Gastrocnemius medialis (tissue), 4 donors: ENCODE data around the gene DEFB108B.
"Not testable (repeated sequence)": the region's sequence is repeated elsewhere in the genome, so short reads cannot be mapped to it uniquely, and the experiment has no call there.

Experiments
- POLR2A ChIP-seq, 2 donors: fragments of 450-650 bp; IDR thresholded peaks; one replicate each; pipeline ENCODE4 v1.6.1; 2017; ENCODE audit warnings: antibody characterized with exemption in 2 of 2, mild to moderate bottlenecking in 2 of 2, moderate library complexity in 2 of 2
- TF ChIP-seq, protein P1 (sequence below), 5 experiments: fragments of 450-650 bp in 3 of 5; fragments of 200-600 bp in 2 of 5; sonication (generic) in 2 of 5; IDR thresholded peaks in 4 of 5; conservative IDR thresholded peaks in 1 of 5; 1 replicate in 4 of 5; 2 replicates in 1 of 5; pipeline ENCODE4 v1.5.1; 2016 to 2019; ENCODE audit warnings: antibody characterized with exemption in 5 of 5, mild to moderate bottlenecking in 3 of 5, moderate library complexity in 3 of 5

DNA sequence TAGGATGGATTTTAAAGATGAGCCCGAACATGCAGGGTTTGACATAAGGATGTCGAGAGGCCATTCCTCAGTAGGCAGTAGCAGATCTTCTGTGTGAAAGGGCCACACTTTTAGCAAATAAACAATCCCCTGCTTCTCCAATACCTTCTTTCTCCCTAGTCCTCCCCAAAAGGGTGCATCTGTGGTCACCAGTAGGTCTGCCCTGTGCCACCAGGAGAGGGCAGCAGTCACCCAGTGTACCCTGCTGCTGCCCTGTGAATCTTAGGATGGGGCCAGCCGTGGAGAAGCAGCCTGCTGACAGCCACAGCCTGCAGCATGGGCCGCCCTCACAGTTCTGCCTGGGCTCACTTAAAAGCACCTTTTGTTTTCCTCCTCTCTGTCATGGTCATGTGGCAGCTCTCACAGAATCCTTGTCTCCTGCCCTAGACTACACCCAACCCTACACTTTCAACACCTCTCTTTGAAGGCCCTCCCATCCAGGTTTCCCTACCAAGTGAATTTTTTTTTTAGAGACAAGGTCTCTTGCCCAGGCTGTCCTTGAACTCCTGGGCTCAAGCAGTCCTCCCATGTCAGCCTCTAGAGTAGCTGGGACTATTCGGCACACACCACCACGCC is 40.3 kb upstream of the DEFB108B start:
- TF ChIP-seq, protein P1, sequence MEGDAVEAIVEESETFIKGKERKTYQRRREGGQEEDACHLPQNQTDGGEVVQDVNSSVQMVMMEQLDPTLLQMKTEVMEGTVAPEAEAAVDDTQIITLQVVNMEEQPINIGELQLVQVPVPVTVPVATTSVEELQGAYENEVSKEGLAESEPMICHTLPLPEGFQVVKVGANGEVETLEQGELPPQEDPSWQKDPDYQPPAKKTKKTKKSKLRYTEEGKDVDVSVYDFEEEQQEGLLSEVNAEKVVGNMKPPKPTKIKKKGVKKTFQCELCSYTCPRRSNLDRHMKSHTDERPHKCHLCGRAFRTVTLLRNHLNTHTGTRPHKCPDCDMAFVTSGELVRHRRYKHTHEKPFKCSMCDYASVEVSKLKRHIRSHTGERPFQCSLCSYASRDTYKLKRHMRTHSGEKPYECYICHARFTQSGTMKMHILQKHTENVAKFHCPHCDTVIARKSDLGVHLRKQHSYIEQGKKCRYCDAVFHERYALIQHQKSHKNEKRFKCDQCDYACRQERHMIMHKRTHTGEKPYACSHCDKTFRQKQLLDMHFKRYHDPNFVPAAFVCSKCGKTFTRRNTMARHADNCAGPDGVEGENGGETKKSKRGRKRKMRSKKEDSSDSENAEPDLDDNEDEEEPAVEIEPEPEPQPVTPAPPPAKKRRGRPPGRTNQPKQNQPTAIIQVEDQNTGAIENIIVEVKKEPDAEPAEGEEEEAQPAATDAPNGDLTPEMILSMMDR (IDR thresholded peaks at IDR 0.05 in 4 of 5, conservative IDR thresholded peaks at IDR 0.05 in 1 of 5) = peak; percentile 40 to 66 (median 55)
- not testable (repeated sequence) for TF ChIP-seq POLR2A (IDR thresholded peaks at IDR 0.05)
